Lung microvascular endothelial cell (primary cell): ENCODE measurements around the gene ECT2L. TPM values are rescaled to one million over a fixed set of nuclear protein-coding genes. Genes with fewer than 3 reads are reported as not detected.

Source experiments
- DNase-seq, 2 donors: peaks; one replicate each; pipeline versions ENCODE4 v3.0.0 to v3.0.0-alpha.2; 2010; ENCODE audit warnings: low read depth in 2 of 2
- total RNA-seq: library from RNA; depleted of rRNA; stranded (reverse); fragments of >200 nt; gene quantifications from 2 replicates; pipeline ENCODE4 v1.2.1, GENCODE V29; 2014

ECT2L gene
- total RNA-seq, 1 donor from 2014 or later, result under 0.01 TPM

DNA sequence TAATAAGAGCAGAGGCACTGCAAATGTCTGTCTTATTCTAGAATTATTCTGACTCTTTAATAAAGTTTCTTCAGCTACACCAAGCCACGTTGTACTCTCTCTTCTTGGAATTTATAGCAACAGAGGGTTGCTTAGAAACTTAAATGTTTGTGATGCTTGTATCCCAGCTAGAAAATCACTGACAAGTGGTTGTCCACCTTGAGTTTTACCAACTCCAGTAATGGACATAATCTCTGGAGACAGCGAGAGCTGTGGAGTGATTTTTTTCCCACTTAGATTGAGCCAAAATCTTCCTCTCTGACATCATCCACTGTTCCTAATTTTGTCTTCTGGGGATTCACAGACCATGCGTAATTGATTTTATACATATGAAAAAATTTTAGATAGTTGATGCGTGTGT lies 8.0 kb downstream of the ECT2L start:
- no peak for DNase-seq

- DNase-seq, result no peak
Observed at GRCh38 chr6:138805016-138805765, 9.3 kb downstream of the ECT2L start.

GRCh38 chr6:138806889-138807288 lies 11.0 kb downstream of the ECT2L start:
- DNase-seq, result no peak

DNA sequence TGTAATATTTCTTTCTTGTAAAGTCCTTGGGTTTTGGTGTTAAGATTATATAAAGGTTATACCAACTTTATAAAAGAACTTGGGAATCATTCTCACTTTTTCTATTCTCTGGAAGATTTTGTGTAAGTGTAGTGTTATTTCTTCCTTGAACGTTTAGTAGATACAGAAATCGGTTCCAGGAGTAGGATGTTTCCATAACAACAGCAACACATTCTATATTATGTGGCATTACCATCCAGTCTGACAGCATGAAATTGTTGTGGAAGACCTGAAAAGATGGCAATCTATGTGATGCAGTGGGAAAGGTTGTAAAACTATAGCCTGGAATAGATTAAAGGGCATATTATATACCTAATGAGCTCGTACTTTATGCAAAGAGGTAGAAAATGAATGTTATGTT lies 13.8 kb downstream of the ECT2L start:
- DNase-seq, result no peak

DNA sequence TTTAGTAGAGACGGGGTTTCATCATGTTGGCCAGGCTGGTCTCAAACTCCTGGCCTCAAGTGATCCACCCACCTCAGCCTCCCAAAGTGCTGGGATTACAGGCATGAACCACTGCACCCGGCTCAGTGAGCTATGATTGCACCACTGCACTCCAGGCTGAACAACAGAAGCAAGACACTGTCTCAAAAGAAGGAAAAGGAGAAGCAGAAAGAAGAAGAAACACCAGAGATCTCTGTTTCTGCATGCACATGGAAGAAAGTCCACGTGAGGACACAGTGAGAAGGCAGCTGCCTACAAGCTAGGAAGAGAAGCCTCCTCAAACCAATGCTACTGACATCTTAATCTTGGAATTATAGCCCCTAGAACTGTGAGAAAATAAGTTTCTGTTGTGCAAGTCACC lies 16.0 kb downstream of the ECT2L start:
- DNase-seq, result no peak

DNA sequence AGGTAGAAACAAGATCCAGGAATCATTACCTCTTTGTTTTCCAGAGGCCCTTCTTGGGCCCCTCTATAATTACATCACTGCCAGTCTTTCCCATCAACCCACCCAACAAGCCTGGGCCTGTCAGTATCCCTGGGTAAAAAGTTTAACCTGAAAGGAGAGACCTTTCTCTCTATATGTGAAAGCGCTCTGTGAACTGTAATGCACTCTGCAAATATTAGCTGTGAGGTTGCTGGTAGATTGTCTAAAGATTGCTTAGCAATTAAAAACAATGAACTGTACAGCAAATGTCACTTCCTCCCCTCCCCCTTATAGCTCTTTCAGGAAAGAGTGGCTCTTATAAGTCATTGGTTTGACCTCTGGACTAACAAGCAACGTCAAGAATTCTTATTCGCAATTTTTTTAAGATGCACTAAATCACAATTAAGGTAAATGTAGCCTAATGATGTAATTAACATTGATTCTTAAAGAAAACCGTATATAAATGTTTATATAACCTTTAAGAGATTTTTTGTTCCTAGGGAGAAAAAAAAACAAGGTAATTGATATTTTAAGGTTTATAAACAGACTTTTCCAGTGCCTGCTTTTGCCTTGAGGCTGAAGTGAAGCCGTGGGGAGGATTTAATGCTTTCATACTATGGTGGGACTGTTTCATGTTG lies 18.4 kb downstream of the ECT2L start:
- DNase-seq, result peak in 1 of 2 donors; percentile 65

- no peak for DNase-seq
Observed at GRCh38 chr6:138815221-138815620, 19.3 kb downstream of the ECT2L start.

DNA sequence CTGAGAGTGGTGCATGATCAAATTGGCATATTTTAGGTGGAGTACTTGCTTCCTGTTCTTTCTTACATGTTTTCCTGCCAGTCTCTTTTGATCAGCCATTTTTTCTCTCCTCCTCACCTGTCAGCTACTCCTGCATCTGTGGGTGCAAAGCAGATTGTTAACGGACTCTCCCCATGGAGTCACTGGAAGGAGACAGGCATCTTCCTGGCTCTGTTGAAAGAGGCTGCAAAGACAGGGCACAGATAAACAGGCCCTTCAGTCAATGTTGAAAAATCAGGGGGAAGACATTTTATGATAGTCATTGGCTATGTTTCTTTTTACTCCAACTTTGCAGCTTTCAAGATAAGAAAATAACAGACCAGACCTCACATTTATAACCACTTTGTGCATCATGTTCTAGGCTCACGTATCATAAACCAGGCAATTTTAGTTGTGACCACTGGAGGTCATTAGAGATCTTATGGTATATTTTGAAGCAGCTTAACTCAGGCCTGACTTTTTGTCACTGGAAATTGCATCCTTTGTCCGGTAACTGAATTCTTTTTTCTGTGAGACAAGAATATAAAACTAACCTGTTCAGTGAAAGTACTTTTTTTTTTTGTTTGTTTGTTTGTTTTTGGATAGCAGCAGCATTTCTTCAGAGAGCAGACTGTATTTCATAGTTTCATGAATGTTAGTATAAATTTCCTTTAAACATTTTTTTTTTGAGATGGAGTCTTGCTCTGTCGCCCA lies 20.1 kb downstream of the ECT2L start:
- DNase-seq, result peak; percentile 79 to 81

GRCh38 chr6:138817799-138818198 lies 21.9 kb downstream of the ECT2L start:
- peak in 1 of 2 donors; percentile 85 for DNase-seq

- peak; percentile 15 to 62 for DNase-seq
Observed at GRCh38 chr6:138818496-138819194, 22.8 kb downstream of the ECT2L start.

DNA sequence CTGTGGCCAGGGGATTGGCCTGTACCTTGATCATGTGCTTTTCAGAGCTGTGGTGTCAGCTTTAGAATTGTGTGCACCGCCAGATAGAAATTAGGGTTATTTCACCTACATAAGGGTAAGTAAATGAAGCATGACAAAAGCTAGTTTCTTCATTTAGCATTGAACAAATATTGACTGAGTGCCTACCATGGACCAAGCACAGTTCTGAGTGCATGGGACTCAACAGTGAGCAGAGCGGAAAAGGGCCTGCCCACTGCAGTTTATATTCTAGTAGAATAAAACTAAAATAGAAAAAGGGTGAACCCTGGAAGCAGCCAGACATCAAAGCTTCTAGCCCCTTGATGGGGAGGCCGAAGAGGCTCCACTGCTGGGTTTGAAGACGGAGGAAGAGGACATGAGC lies 25.6 kb downstream of the ECT2L start:
- no peak for DNase-seq

- DNase-seq, result peak; percentile 25 to 77
Observed at GRCh38 chr6:138824482-138825144, 28.7 kb downstream of the ECT2L start.

GRCh38 chr6:138830248-138830647 lies 34.4 kb downstream of the ECT2L start:
- DNase-seq, result no peak

DNA sequence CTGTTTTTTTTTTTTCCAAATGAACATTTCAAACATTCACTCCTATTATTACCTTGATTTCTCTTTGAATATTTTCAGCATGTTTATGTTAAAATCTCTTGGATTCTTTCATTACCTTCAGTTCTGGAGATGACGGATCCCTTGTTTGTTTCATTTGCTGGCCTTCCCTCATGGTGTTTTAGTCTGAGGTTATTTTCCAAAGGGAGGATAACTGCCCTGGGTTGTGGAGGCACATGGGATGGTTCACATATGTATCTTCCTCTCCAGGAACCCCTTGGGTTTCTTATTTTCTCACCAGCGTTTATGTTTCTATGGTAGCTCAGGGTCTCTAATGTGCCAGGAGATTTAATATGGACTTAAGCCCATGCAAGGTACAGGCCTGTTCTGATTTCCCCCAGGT lies 36.3 kb downstream of the ECT2L start:
- no peak for DNase-seq

DNA sequence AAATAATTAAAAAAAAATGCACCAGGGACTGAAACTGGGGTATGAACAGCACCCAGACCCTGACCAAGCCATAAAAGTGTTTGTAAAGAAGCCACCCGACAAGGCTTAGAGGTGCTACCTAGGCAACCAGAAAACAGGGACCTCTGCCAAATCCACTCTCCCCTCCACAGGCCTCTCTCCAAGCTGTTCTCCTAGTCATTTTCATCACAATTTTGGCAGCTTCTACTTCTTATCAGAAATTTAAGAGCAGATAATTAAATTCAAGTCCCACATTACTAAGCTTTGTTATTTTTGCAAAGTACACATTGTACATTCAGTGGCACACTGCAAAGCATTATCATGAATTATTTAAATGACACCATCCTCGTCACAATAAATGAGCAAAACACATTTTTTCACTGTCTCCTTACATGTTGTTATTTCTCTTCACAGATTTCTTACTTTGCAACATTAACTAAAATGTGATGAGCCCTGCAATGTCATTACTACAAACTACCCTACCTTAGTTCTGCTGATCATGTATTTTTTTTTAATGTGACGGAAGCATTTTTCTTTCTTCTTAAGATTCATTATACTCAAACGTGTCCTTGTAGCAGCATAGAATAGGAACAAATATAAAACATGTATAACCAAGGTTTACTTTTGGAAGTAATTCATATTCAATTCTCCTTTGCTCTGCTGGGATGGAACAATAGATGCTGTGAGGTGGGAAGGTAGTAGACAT lies 38.1 kb downstream of the ECT2L start:
- DNase-seq, result no peak

GRCh38 chr6:138837246-138837645 lies 41.4 kb downstream of the ECT2L start:
- DNase-seq, result no peak

- no peak for DNase-seq
Observed at GRCh38 chr6:138844192-138844591, 48.3 kb downstream of the ECT2L start.

DNA sequence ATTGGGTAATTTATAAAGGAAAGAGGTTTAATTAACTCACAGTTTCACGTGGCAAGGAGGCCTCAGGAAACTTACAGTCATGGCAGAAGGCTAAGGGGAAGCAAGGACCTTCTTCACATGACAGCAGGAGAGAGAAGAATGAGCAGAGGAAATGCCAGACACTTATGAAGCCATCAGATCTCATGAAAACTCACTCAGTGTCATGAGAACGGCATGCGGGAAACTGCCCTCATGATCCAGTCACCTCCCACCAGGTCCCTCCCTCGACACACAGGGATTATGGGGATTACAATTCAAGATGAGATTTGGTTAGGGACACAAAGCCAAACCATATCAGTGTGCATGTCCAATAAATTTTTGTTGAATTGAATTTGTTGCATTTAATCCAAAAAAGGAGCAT lies 52.0 kb downstream of the ECT2L start:
- DNase-seq, result no peak

GRCh38 chr6:138848461-138848860 lies 52.6 kb downstream of the ECT2L start:
- DNase-seq, result no peak

DNA sequence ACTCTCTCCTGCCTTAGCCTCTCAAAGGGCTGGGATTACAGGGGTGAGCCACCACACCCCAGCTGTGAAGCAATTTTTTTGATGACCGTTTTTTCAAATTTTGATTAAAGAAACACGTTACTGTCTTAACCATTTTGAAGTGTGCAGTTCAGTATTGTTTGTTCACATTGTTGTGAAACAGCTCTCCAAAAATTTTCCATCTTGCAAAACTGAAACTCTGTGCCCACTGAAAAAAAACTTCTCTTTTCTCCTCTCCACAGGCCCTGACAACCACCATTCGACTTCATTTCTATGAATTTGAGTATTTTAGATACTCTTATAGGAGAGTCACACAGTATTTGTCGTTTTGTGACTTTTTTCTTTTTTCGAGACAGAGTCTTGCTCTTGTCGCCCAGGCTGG lies 53.9 kb downstream of the ECT2L start:
- no peak for DNase-seq

DNA sequence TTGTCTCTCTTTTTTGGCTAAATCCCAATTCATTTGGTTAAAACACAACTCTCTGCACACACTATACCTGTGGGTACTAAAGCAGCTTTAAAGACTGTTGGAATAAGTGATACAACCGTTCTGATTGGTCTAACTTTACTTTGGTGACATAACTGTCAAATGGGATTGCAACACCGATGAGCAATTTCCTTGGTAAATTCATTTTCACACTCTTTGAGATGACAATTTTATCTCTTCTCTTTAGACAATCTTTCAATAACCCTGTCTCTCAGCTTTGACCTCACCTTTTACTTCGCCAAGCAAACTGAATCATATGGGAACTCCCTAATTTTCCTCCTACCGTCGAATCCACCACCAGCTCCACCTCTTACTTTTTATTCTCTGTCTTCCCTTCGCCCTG lies 60.8 kb downstream of the ECT2L start:
- no peak for DNase-seq
